Measurements from ENCODE around the gene CTR9. TPM values are rescaled to one million over a fixed set of nuclear protein-coding genes. Genes with fewer than 3 reads are reported as not detected.

Gene CTR9
- total and polyA plus RNA-seq, 2 of the 8 experiments (the other 6 are each of a cell fraction or from before 2014, with no cell fraction given): 6.1 to 37.7 TPM

- WGBS, 2 experiments (ENCODE audit: extremely low coverage in 1 of 2, insufficient coverage in 1 of 2, insufficient read length in 1 of 2, insufficient replicate concordance in 2 of 2, low coverage in 1 of 2, low lambda C conversion rate in 2 of 2, missing lambda C conversion rate in 1 of 2): 1% methylated on average over 19 of the region's 36 CpGs; no CpG with 5 or more reads in 1 of the 2 experiments
- no peak overlapping the region for H2AFZ ChIP-seq (ENCODE audit: low read length)
- H2BK5ac ChIP-seq (ENCODE audit: low read depth, low read length): peak overlapping the region; percentile 99
- no peak overlapping the region for H3K23ac ChIP-seq (ENCODE audit: insufficient read length)
- H2BK12ac ChIP-seq (ENCODE audit: low read depth, low read length): no peak overlapping the region
- H2BK20ac ChIP-seq (ENCODE audit: low read length): no peak overlapping the region
- peak overlapping the region; percentile 99 for H3K14ac ChIP-seq (ENCODE audit: insufficient read length)
- H3K18ac ChIP-seq (ENCODE audit: extremely low read depth, low read length): peak overlapping the region; percentile 99
- FAIRE-seq (no peak), DNase-seq (ENCODE audit: low read depth in 1 of 2, low spot score in 2 of 2) (no peak)
- POLR2A ChIA-PET (ENCODE audit: partially characterized antibody): interaction anchor here (0.7 to 28.5 kb wide), 38 partner anchors 3 to 1349 kb away, joined by 3 to 595 read pairs (median 6); partner anchors contain the start of genes CTR9, EIF4G2 and ZBED5
- peaks cover 0 to 5% (median 2%) of the 10 kb centered on the region in 4 experiments; a peak in 4 of 7 replicates for H3K4me1 ChIP-seq (replicated peaks in 1 of 4; ENCODE audit: control insufficient read depth in 3 of 4, insufficient read depth in 4 of 4, low read length in 3 of 4)
- H3K4ac ChIP-seq (replicated peaks; ENCODE audit: insufficient read length, low read depth, low read length): peak overlapping the region; percentile 99
- H3K9me3 ChIP-seq (ENCODE audit: insufficient read depth in 2 of 2, low read depth in 1 of 2, low read length in 1 of 2): no peaks in the 10 kb centered on the region
- H4K20me1 ChIP-seq (replicated peaks in 1 of 2; ENCODE audit: control insufficient read depth in 1 of 2, insufficient read depth in 2 of 2, low read length in 2 of 2): peaks cover 3 to 4% of the 10 kb centered on the region in 2 experiments
- H3K23me2 ChIP-seq (ENCODE audit: low read depth, low read length): peaks cover 7% of the 10 kb centered on the region
- peak overlapping the region; percentile 99 for H4K5ac ChIP-seq (ENCODE audit: insufficient read length, low read depth, low read length)
- peak overlapping the region; percentile 99; the same call in 1 of the 2 replicates for H2AK5ac ChIP-seq (ENCODE audit: low read depth, low read length)
- peak overlapping the region; percentile 76 for H2BK120ac ChIP-seq (replicated peaks; ENCODE audit: low read depth, low read length)
- peaks cover 35 to 46% (median 38%) of the 10 kb centered on the region in 4 experiments for H3K36me3 ChIP-seq (ENCODE audit: control insufficient read depth in 2 of 4, insufficient read depth in 4 of 4, low read length in 3 of 4)
- H4K91ac ChIP-seq (replicated peaks; ENCODE audit: insufficient read length, low read length): peak overlapping the region; percentile 99
- H3K4me2 ChIP-seq (ENCODE audit: insufficient read depth in 1 of 2, low read depth in 2 of 2, low read length in 2 of 2): peak overlapping the region; percentile 75 to 89
- CTCF ChIA-PET (ENCODE audit: partially characterized antibody): interaction anchor here (1.2 to 1.7 kb wide), 2 partner anchors 70 to 118 kb away, joined by 3 read pairs; no protein-coding TSS in a partner anchor
- H4K8ac ChIP-seq (ENCODE audit: extremely low read depth, insufficient read depth, low read length): peak overlapping the region; percentile 99
- no peak overlapping the region for H2BK15ac ChIP-seq (ENCODE audit: low read length)
- H3K56ac ChIP-seq (replicated peaks; ENCODE audit: insufficient read length, low read depth, low read length): peak overlapping the region; percentile 90
- peaks cover 4% of the 10 kb centered on the region for H3K79me1 ChIP-seq (ENCODE audit: low read depth, low read length)
- peak overlapping the region; percentile 96 for H3K27ac ChIP-seq (ENCODE audit: low read depth, low read length)
- H3K4me3 ChIP-seq (ENCODE audit: extremely low read depth in 1 of 4, insufficient read depth in 2 of 4, low read depth in 3 of 4, low read length in 4 of 4): peak overlapping the region; percentile 90 to 97 (median 94)
- H3K79me2 ChIP-seq (ENCODE audit: control insufficient read depth in 1 of 2, insufficient read depth in 2 of 2, low read length in 2 of 2): peaks cover 13 to 37% of the 10 kb centered on the region in 2 experiments
- peak overlapping the region; percentile 99 to 100 (median 99) for H3K9ac ChIP-seq (replicated peaks in 1 of 4; ENCODE audit: extremely low read depth in 1 of 4, low read depth in 3 of 4, low read length in 3 of 4)
- H3K27me3 ChIP-seq (replicated peaks in 1 of 4; ENCODE audit: control insufficient read depth in 3 of 4, extremely low read depth in 1 of 4, insufficient read depth in 3 of 4, low read length in 3 of 4): no peaks in the 10 kb centered on the region
- TF ChIP-seq RBBP5 (IDR thresholded peaks at IDR 0.05; ENCODE audit: borderline replicate concordance, low read depth, low read length) (0 out of 2 replicates have a peak, but pooled peaks have one; percentile 44), MAX (IDR thresholded peaks at IDR 0.05) (peak; percentile 26; the same call in 1 of the 2 replicates), JUND (IDR thresholded peaks at IDR 0.05; ENCODE audit: low read length) (no peak), TAF7 (optimal IDR thresholded peaks at IDR 0.05; ENCODE audit: borderline replicate concordance, low read depth, low read length) (no peak), E2F6 (IDR thresholded peaks at IDR 0.05) (no peak), EZH2 (IDR thresholded peaks at IDR 0.05; ENCODE audit: low read depth, low read length, severe bottlenecking) (no peak), GTF2F1 (IDR thresholded peaks at IDR 0.05; ENCODE audit: borderline replicate concordance, low read depth, low read length) (no peak), TCF12 (IDR thresholded peaks at IDR 0.05; ENCODE audit: low read depth, low read length) (no peak), GABPA (IDR thresholded peaks at IDR 0.05; ENCODE audit: borderline replicate concordance, insufficient read depth, low read length) (no peak), SIRT6 (IDR thresholded peaks at IDR 0.05; ENCODE audit: low read length) (no peak), TEAD4 (IDR thresholded peaks at IDR 0.05; ENCODE audit: low read depth, low read length) (no peak), PHF8 (conservative IDR thresholded peaks at IDR 0.05; ENCODE audit: low read depth, low read length) (no peak)
Observed at GRCh38 chr11:10808235-10808552, 57.1 kb downstream of the CTR9 start.

Measured in H1 (cell line).